ENCODE results near the gene RNU4-1.
"Not testable (repeated sequence)": the region's sequence is repeated elsewhere in the genome, so short reads cannot be mapped to it uniquely, and the experiment has no call there.

The RNU4-1 gene

GRCh38 chr12:120261951-120262851, 30.8 kb downstream of the RNU4-1 start:
- peak overlapping the region; percentile 82 for H3K4me3 ChIP-seq (ENCODE audit: low read length)
- no peak overlapping the region for H3K9ac ChIP-seq (ENCODE audit: low read length)
- H3K27me3 ChIP-seq (ENCODE audit: control insufficient read depth, insufficient read depth, low read length) = no peaks in the 10 kb centered on the region
- peak overlapping the region; percentile 55 for H3K27ac ChIP-seq (ENCODE audit: low read depth, low read length)
- H3K36me3 ChIP-seq (ENCODE audit: control insufficient read depth, insufficient read depth, low read length) = no peaks in the 10 kb centered on the region
- H3K4me1 ChIP-seq (ENCODE audit: control insufficient read depth, insufficient read depth, low read length) = peaks cover 40% of the 10 kb centered on the region

GRCh38 chr12:120260607-120261006, 32.4 kb downstream of the RNU4-1 start:
- H3K27ac ChIP-seq (ENCODE audit: low read depth, low read length) = no peak overlapping the region
- no peak overlapping the region for H3K4me3 ChIP-seq (ENCODE audit: low read length)
- peaks cover 49% of the 10 kb centered on the region for H3K4me1 ChIP-seq (ENCODE audit: control insufficient read depth, insufficient read depth, low read length)
- H3K9ac ChIP-seq (ENCODE audit: low read length) = no peak overlapping the region
- H3K36me3 ChIP-seq (ENCODE audit: control insufficient read depth, insufficient read depth, low read length) = no peaks in the 10 kb centered on the region
- no peaks in the 10 kb centered on the region for H3K27me3 ChIP-seq (ENCODE audit: control insufficient read depth, insufficient read depth, low read length)

GRCh38 chr12:120259418-120260202, 33.4 kb downstream of the RNU4-1 start:
- no peak overlapping the region for H3K27ac ChIP-seq (ENCODE audit: low read depth, low read length)
- no peak overlapping the region for H3K9ac ChIP-seq (ENCODE audit: low read length)
- no peaks in the 10 kb centered on the region for H3K27me3 ChIP-seq (ENCODE audit: control insufficient read depth, insufficient read depth, low read length)
- H3K4me3 ChIP-seq (ENCODE audit: low read length) = no peak overlapping the region
- H3K4me1 ChIP-seq (ENCODE audit: control insufficient read depth, insufficient read depth, low read length) = peaks cover 46% of the 10 kb centered on the region
- no peaks in the 10 kb centered on the region for H3K36me3 ChIP-seq (ENCODE audit: control insufficient read depth, insufficient read depth, low read length)

GRCh38 chr12:120258323-120258896, 34.6 kb downstream of the RNU4-1 start:
- H3K27ac ChIP-seq (ENCODE audit: low read depth, low read length) = peak overlapping the region; percentile 80
- H3K27me3 ChIP-seq (ENCODE audit: control insufficient read depth, insufficient read depth, low read length) = no peaks in the 10 kb centered on the region
- no peak overlapping the region for H3K4me3 ChIP-seq (ENCODE audit: low read length)
- peaks cover 43% of the 10 kb centered on the region for H3K4me1 ChIP-seq (ENCODE audit: control insufficient read depth, insufficient read depth, low read length)
- H3K36me3 ChIP-seq (ENCODE audit: control insufficient read depth, insufficient read depth, low read length) = no peaks in the 10 kb centered on the region
- no peak overlapping the region for H3K9ac ChIP-seq (ENCODE audit: low read length)

- H3K27ac ChIP-seq (ENCODE audit: low read depth, low read length) = peak overlapping the region; percentile 80
- H3K4me1 ChIP-seq (ENCODE audit: control insufficient read depth, insufficient read depth, low read length) = peaks cover 32% of the 10 kb centered on the region
- H3K36me3 ChIP-seq (ENCODE audit: control insufficient read depth, insufficient read depth, low read length) = no peaks in the 10 kb centered on the region
- peak overlapping the region; percentile 2 for H3K4me3 ChIP-seq (ENCODE audit: low read length)
- no peak overlapping the region for H3K9ac ChIP-seq (ENCODE audit: low read length)
- no peaks in the 10 kb centered on the region for H3K27me3 ChIP-seq (ENCODE audit: control insufficient read depth, insufficient read depth, low read length)
Observed at GRCh38 chr12:120257041-120257821, 35.8 kb downstream of the RNU4-1 start.

- Histone ChIP-seq H3K27ac (ENCODE audit: low read depth, low read length) (peak overlapping the region; percentile 30), H3K4me3 (ENCODE audit: low read length) (no peak overlapping the region), H3K9ac (ENCODE audit: low read length) (no peak overlapping the region), H3K27me3 (ENCODE audit: control insufficient read depth, insufficient read depth, low read length) (no peaks in the 10 kb centered on the region), H3K36me3 (ENCODE audit: control insufficient read depth, insufficient read depth, low read length) (no peaks in the 10 kb centered on the region), H3K4me1 (ENCODE audit: control insufficient read depth, insufficient read depth, low read length) (peaks cover 28% of the 10 kb centered on the region)
Observed at GRCh38 chr12:120254809-120255208, 38.2 kb downstream of the RNU4-1 start.

- H3K27ac ChIP-seq (ENCODE audit: low read depth, low read length) = peak overlapping the region; percentile 14
- H3K4me1 ChIP-seq (ENCODE audit: control insufficient read depth, insufficient read depth, low read length) = peaks cover 34% of the 10 kb centered on the region
- not testable (repeated sequence) for H3K27me3 ChIP-seq (ENCODE audit: control insufficient read depth, insufficient read depth, low read length)
Observed at GRCh38 chr12:120253313-120253712, 39.7 kb downstream of the RNU4-1 start.

GRCh38 chr12:120252071-120252906, 40.7 kb downstream of the RNU4-1 start:
- Histone ChIP-seq H3K4me3 (ENCODE audit: low read length) (no peak overlapping the region), H3K9ac (ENCODE audit: low read length) (no peak overlapping the region), H3K4me1 (ENCODE audit: control insufficient read depth, insufficient read depth, low read length) (peaks cover 33% of the 10 kb centered on the region), H3K36me3 (ENCODE audit: control insufficient read depth, insufficient read depth, low read length) (no peaks in the 10 kb centered on the region), H3K27me3 (ENCODE audit: control insufficient read depth, insufficient read depth, low read length) (no peaks in the 10 kb centered on the region), H3K27ac (ENCODE audit: low read depth, low read length) (no peak overlapping the region)

More at GRCh38 chr12:120253313-120253712, 39.7 kb downstream of the RNU4-1 start:
- H3K36me3 ChIP-seq (ENCODE audit: control insufficient read depth, insufficient read depth, low read length); H3K4me3 ChIP-seq (ENCODE audit: low read length); H3K9ac ChIP-seq (ENCODE audit: low read length): not testable (repeated sequence)

- not testable (repeated sequence) for H3K4me3 ChIP-seq (ENCODE audit: low read length); H3K27me3 ChIP-seq (ENCODE audit: control insufficient read depth, insufficient read depth, low read length); H3K36me3 ChIP-seq (ENCODE audit: control insufficient read depth, insufficient read depth, low read length); H3K9ac ChIP-seq (ENCODE audit: low read length); H3K27ac ChIP-seq (ENCODE audit: low read depth, low read length)
- H3K4me1 ChIP-seq (ENCODE audit: control insufficient read depth, insufficient read depth, low read length) = peaks cover 28% of the 10 kb centered on the region
Observed at GRCh38 chr12:120251364-120252070, 41.5 kb downstream of the RNU4-1 start.

GRCh38 chr12:120249875-120250795, 42.9 kb downstream of the RNU4-1 start:
- H3K9ac ChIP-seq (ENCODE audit: low read length) = no peak overlapping the region
- H3K4me3 ChIP-seq (ENCODE audit: low read length) = peak overlapping the region; percentile 3
- no peaks in the 10 kb centered on the region for H3K36me3 ChIP-seq (ENCODE audit: control insufficient read depth, insufficient read depth, low read length)
- H3K4me1 ChIP-seq (ENCODE audit: control insufficient read depth, insufficient read depth, low read length) = peaks cover 22% of the 10 kb centered on the region
- no peaks in the 10 kb centered on the region for H3K27me3 ChIP-seq (ENCODE audit: control insufficient read depth, insufficient read depth, low read length)
- peak overlapping the region; percentile 62 for H3K27ac ChIP-seq (ENCODE audit: low read depth, low read length)
